Activated CD8-positive, alpha-beta T cell treated with anti-CD3 and anti-CD28 coated beads for 36 hours (primary cell): Measurements from ENCODE around the gene DHX34. TPM values are rescaled to one million over a fixed set of nuclear protein-coding genes. Genes with fewer than 3 reads are reported as not detected.

Experiments
- ATAC-seq: fragments of 200-7000 bp; cut with Tn5 transposase; one replicate; pipeline ENCODE4 v1.10.0; 2021; ENCODE audit warnings: mild to moderate bottlenecking, moderate library complexity
- CTCF ChIA-PET: fragments of 350-600 bp; sonication (Branson Sonifier 250); formaldehyde crosslinking; loops from one replicate; lab custom pipeline; 2021; ENCODE audit warnings: antibody characterized with exemption; lab: Charles Lee
- POLR2A ChIA-PET: fragments of 350-600 bp; sonication (Branson Sonifier 250); formaldehyde crosslinking; loops from one replicate; lab custom pipeline; 2021; ENCODE audit warnings: antibody characterized with exemption; lab: Charles Lee
- DNase-seq: peaks from one replicate; pipeline ENCODE4 v3.0.0-alpha.2; 2020
- H3K27ac Mint-ChIP-seq: one replicate; pipeline ENCODE4 v1.8.0; 2021; ENCODE audit warnings: mild to moderate bottlenecking, mixed read lengths
- H3K27me3 Mint-ChIP-seq: one replicate; pipeline ENCODE4 v1.8.0; 2021; ENCODE audit warnings: mixed read lengths
- H3K36me3 Mint-ChIP-seq: one replicate; pipeline ENCODE4 v1.8.0; 2021; ENCODE audit warnings: low read depth, mixed read lengths
- H3K4me1 Mint-ChIP-seq: one replicate; pipeline ENCODE4 v1.8.0; 2021; ENCODE audit warnings: low read depth, mixed read lengths
- H3K4me3 Mint-ChIP-seq: one replicate; pipeline ENCODE4 v1.8.0; 2021; ENCODE audit warnings: mild to moderate bottlenecking, moderate library complexity, mixed read lengths
- H3K9me3 Mint-ChIP-seq: one replicate; pipeline ENCODE4 v1.8.0; 2021; ENCODE audit warnings: mixed read lengths
- CTCF ChIP-seq: fragments of 200-600 bp; IDR thresholded peaks from one replicate; pipeline ENCODE4 v1.8.0; 2022; ENCODE audit warnings: antibody characterized with exemption, mild to moderate bottlenecking
- intact Hi-C: fragments of 100-400 bp; cut with micrococcal nuclease; formaldehyde crosslinking; loops from one replicate; pipeline ENCODE4 v1.10.0; 2022
- total RNA-seq, 2 experiments: library from RNA; stranded (reverse); gene quantifications; one replicate each; pipeline ENCODE4 v1.2.3, GENCODE V29; 2021

DHX34 gene
- total RNA-seq, 2 experiments from 2014 or later: 14.2 to 14.9 TPM

- CTCF ChIA-PET: interaction anchor here (1.9 kb wide), 1 partner anchor 12 kb away, joined by 10 read pairs; no protein-coding TSS in a partner anchor
- ATAC-seq: no peak
Observed at GRCh38 chr19:47402504-47402903, 53.4 kb downstream of the DHX34 start.

GRCh38 chr19:47404334-47405196 is 55.5 kb downstream of the DHX34 start:
- Mint-ChIP-seq H3K9me3 (no peaks in the 10 kb centered on the region), H3K36me3 (no peaks in the 10 kb centered on the region), H3K27me3 (peaks cover 31% of the 10 kb centered on the region), H3K27ac (no peak overlapping the region), H3K4me3 (no peak overlapping the region), H3K4me1 (no peaks in the 10 kb centered on the region)
- no peak for ATAC-seq
- TF ChIP-seq CTCF: no peak
- ChIA-PET CTCF (no interaction called here), POLR2A (interaction anchor here (0.6 kb wide), 1 partner anchor 120 kb away, joined by 3 read pairs; no protein-coding TSS in a partner anchor)
- no peak for DNase-seq
- intact Hi-C loops: no loop called here

More at GRCh38 chr19:47402504-47402903, 53.4 kb downstream of the DHX34 start:
- Mint-ChIP-seq H3K9me3 (no peaks in the 10 kb centered on the region), H3K27ac (no peak overlapping the region), H3K27me3 (peaks cover 16% of the 10 kb centered on the region), H3K36me3 (no peaks in the 10 kb centered on the region), H3K4me3 (no peak overlapping the region), H3K4me1 (no peaks in the 10 kb centered on the region)
- no peak for TF ChIP-seq CTCF
- intact Hi-C loops: no loop called here
- POLR2A ChIA-PET: no interaction called here
- no peak for DNase-seq

GRCh38 chr19:47405197-47405550 is 56.1 kb downstream of the DHX34 start:
- no peak for TF ChIP-seq CTCF
- CTCF ChIA-PET: no interaction called here
- peaks cover 31% of the 10 kb centered on the region for H3K27me3 Mint-ChIP-seq
- H3K4me1 Mint-ChIP-seq: no peaks in the 10 kb centered on the region
- DNase-seq (no peak), ATAC-seq (no peak)
- no peak overlapping the region for H3K4me3 Mint-ChIP-seq
- no peaks in the 10 kb centered on the region for H3K36me3 Mint-ChIP-seq
- H3K9me3 Mint-ChIP-seq: no peaks in the 10 kb centered on the region
- POLR2A ChIA-PET: no interaction called here
- intact Hi-C loops: no loop called here
- no peak overlapping the region for H3K27ac Mint-ChIP-seq

GRCh38 chr19:47405854-47406417 is 56.8 kb downstream of the DHX34 start:
- ChIA-PET CTCF (no interaction called here), POLR2A (no interaction called here)
- no peak for DNase-seq
- TF ChIP-seq CTCF: no peak
- Mint-ChIP-seq H3K4me3 (no peak overlapping the region), H3K27ac (no peak overlapping the region), H3K4me1 (no peaks in the 10 kb centered on the region), H3K9me3 (no peaks in the 10 kb centered on the region), H3K36me3 (no peaks in the 10 kb centered on the region), H3K27me3 (peaks cover 31% of the 10 kb centered on the region)
- ATAC-seq: no peak
- intact Hi-C loops: no loop called here

GRCh38 chr19:47406711-47407416 is 57.7 kb downstream of the DHX34 start:
- Mint-ChIP-seq H3K9me3 (no peaks in the 10 kb centered on the region), H3K36me3 (no peaks in the 10 kb centered on the region), H3K27me3 (peaks cover 31% of the 10 kb centered on the region), H3K4me1 (no peaks in the 10 kb centered on the region), H3K4me3 (no peak overlapping the region), H3K27ac (no peak overlapping the region)
- no peak for DNase-seq
- POLR2A ChIA-PET: no interaction called here
- no peak for TF ChIP-seq CTCF
- peak; percentile 37 for ATAC-seq
- intact Hi-C loops: no loop called here
- CTCF ChIA-PET: no interaction called here
